Measurements from ENCODE around the gene SERPINB8.

The SERPINB8 gene

GRCh38 chr18:63972002-63972376 is 2.1 kb downstream of the SERPINB8 start:
- TF ChIP-seq, protein P1, sequence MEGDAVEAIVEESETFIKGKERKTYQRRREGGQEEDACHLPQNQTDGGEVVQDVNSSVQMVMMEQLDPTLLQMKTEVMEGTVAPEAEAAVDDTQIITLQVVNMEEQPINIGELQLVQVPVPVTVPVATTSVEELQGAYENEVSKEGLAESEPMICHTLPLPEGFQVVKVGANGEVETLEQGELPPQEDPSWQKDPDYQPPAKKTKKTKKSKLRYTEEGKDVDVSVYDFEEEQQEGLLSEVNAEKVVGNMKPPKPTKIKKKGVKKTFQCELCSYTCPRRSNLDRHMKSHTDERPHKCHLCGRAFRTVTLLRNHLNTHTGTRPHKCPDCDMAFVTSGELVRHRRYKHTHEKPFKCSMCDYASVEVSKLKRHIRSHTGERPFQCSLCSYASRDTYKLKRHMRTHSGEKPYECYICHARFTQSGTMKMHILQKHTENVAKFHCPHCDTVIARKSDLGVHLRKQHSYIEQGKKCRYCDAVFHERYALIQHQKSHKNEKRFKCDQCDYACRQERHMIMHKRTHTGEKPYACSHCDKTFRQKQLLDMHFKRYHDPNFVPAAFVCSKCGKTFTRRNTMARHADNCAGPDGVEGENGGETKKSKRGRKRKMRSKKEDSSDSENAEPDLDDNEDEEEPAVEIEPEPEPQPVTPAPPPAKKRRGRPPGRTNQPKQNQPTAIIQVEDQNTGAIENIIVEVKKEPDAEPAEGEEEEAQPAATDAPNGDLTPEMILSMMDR (IDR thresholded peaks at IDR 0.05): no peak

- TF ChIP-seq, protein P1 (IDR thresholded peaks at IDR 0.05): peak; percentile 35; the same call in 1 of the 2 replicates
Measured at GRCh38 chr18:63974991-63975390, 5.1 kb downstream of the SERPINB8 start.

- TF ChIP-seq, protein P1 (IDR thresholded peaks at IDR 0.05): no peak
Measured at GRCh38 chr18:63975628-63976027, 5.7 kb downstream of the SERPINB8 start.

GRCh38 chr18:63977040-63977439 is 7.2 kb downstream of the SERPINB8 start:
- TF ChIP-seq, protein P1 (IDR thresholded peaks at IDR 0.05): no peak

DNA sequence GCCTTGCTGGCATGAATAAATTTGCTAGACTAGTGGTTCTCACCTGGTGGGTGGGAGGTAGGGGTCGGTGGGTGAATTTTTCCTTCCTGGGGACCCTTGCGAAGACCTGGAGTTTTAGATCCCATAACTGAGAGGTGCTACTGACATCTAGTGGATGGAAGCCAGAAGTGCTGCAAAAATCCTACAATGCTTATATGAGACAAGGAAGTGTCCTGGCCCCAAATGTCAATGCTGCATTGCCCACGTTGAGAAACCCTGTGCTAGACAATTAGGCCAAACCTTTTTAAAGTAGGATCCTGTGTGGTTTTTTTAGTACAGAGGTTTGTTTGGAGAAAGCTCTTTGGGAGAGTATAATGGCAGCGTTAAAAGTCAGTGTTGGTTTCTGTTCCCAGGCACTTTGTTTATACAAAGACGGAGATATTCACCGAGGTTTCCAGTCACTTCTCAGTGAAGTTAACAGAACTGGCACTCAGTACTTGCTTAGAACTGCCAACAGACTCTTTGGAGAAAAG is 9.6 kb downstream of the SERPINB8 start:
- TF ChIP-seq, protein P1 (IDR thresholded peaks at IDR 0.05): peak; percentile 90

GRCh38 chr18:63980027-63980426 is 10.1 kb downstream of the SERPINB8 start:
- TF ChIP-seq, protein P1 (IDR thresholded peaks at IDR 0.05): no peak

DNA sequence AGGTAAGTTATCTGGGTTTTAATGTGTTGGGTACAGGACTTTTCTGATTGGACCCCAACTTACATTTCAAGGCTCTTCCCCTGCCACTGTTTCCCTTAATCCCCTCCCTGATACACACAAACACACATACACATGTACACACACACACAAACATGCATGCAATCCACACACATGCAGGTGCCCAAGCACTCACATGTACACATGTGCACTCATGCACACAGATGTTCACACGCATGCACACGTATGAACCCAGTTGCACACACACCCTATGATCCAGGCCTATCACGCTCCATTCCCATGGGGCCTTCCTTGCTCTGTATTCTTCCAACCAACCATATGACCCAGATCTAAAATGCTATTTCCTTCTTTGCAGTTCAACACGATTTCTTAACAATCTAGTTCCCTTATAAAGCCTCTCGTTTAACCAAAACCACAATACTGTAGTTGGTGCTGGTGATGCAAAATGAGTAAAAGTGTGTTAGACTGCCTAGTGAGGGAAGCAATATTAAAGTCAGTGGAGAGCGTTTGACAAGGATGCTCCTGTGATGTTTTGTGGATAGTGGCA is 11.1 kb downstream of the SERPINB8 start:
- TF ChIP-seq, protein P1 (IDR thresholded peaks at IDR 0.05): no peak

DNA sequence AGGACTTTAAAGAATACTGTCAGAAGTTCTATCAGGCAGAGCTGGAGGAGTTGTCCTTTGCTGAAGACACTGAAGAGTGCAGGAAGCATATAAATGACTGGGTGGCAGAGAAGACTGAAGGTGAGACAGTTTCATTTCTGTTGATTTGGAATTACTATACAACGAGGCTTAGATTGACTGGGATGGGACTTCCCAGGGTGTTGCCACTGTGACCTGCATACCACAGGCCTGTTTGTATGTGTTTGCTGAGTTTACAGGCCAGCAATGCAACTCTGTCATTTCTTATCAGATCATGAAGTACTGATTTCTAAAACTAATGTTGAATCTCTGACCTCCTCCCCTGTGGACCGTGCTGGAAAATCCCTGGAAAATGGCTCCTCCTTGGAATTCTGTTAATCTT is 11.8 kb downstream of the SERPINB8 start:
- TF ChIP-seq, protein P1 (IDR thresholded peaks at IDR 0.05): no peak

Data from LNCAP (cell line).